Frontal cortex (tissue), 4 donors: ENCODE data around the gene SPACA7. TPM values are rescaled to one million over a fixed set of nuclear protein-coding genes. Genes with fewer than 3 reads are reported as not detected.

Source experiments
- DNase-seq, 2 donors: peaks; one replicate each; pipeline ENCODE4 v3.0.0; 2012; ENCODE audit warnings: low spot score in 2 of 2
- FAIRE-seq: peaks from 2 replicates; lab custom pipeline; 2012; peaks lifted over from hg19 to GRCh38; lab: Jason Lieb, UNC
- total RNA-seq: library from RNA; depleted of rRNA; stranded (reverse); fragments of >200 nt; gene quantifications from one replicate; pipeline ENCODE4 v1.2.3, GENCODE V29; 2014
- donor health status: control.
- donor health status: control.
- donor health status: control.

Gene SPACA7
- total RNA-seq, 1 donor from 2014 or later, result not detected

DNA sequence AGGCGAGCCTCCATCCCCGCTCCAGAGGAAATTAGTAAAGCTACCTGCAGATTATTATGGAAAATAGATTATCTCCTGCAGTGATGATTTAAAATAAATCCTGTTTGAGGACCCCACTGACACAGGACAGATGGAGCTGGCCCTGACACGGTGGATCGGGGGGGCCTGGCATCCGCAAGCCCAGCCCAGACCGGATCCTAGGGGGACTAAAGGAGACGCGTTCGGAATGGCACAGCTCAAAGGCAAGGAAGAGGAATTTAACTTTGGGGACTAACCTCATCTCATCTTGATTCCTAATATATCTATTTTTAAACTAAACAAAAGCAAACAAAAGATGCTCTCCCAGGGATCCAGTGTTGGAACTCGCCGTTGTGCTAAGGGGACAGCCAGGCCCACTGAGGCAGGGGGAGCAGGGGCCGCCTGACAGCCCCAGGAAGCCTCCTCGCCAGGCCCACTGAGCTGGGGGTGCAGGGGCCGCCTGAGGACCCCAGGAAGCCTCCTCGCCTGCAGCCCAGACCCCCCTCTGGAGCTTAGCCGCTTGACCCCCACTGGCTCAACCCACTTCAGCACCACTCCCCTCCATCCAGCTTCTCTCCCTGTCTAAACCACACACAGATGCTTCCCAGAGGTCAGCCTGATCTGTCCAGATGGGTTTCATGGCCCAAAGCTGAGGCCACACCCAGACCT is 78.6 kb downstream of the SPACA7 start:
- no peak for DNase-seq
- no peak for FAIRE-seq

DNA sequence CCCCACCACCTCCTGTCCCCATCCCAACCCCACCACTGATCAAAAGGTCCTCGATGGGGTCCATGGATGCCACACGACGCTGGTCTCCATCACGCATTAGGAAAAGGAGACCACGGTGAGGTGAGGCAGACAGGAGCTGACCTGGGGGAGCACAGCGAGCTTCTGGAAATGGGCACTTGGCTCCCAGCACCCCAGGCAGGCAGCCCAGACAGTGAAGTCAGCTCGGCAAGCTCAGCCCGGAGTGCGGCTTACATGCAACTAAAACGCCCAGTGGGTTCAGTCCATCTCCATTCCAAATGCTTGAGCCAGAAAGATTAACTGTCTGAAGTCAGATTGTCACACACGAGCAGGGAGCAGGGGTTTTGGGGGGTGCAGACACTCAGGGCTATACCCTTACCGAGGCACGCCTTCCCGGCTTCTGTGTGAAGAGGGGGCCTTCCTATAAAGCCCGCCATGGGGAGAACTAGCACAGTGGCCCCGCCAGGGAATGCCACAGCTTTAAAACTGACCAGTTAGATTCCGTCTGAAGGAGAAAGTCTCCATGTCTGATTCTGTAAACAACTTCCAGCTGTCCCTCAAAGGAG is 79.4 kb downstream of the SPACA7 start:
- DNase-seq, result no peak
- FAIRE-seq, result no peak

DNA sequence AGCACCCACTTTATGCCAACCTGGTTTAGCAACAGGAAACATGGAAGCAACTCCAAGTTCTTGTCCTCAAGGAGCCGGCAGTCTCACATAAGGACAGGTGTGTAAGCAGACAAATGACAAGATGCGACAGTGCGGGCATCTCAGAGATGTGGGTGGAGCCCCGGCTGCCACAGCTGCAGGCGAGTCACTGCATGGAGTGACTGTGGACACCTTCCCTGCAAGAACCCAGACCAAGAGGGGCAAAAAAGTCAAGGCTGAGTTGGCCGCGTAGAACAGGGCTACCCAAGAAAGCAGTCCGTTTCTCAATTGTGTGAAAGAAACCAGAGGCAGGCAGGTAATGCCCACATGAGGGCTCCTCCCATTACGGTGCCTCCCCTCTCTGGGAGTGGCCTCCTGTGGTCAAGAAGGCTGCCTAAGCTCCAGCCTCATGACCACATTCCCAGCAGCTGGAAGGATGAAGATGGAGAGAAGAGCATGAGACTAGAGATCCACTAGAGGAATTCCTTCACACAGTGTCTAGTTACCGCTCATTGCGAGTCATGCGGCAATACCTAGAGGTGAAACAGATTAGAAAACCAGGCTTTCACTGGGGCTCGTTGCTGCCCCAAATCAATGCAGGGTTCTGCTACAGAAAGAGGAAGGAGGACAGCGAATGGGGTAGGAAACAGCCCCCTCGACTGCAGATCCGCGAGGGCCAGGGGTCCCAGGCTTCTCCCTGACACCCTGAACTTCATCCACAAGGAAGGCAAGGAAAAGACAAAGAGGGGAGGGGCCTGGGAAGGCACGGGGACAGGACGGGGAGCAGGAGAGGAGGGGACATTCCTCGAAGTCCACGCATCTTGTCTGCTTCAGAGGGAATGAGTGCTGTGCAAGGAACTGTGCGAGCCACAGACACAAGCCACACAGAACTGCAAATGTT is 80.2 kb downstream of the SPACA7 start:
- DNase-seq (no peak), FAIRE-seq (no peak)

DNA sequence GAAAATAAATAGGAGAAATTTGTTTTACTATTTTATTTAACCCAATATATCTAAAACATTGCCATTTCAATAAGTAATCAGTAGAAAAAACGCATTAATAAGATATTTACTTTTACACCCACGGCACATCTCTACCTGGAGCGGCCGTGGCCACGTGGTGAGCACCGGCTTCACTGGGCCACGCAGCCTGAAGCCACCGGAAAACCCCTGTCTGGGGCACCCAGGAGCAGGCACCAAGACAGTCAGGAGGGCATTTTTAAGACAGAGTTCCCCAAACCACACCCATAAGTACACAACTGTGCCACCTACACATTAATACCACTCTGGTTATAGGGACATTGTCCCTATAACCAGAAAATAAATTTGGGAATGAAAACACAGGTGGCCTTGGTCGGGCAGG is 80.9 kb downstream of the SPACA7 start:
- no peak for FAIRE-seq

DNA sequence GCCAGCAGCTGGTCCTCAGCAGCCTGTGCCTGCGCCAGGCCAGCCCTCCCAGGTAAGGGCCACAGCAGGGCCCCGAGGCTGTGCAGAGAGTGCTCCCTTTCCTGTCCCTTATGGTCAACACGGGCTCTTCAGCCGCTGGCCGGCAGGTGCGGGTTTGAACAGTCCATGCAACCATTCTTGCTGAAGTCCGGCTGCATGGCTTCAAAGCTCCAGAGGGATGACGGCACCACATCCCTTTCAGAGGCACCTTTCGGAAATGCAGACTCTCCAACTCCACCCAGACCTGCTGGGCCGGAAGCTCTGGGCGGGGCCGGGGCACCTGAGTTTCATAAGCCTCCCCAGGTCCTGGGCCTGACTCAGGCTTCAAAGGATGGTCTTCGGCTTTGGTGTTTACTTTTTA is 81.3 kb downstream of the SPACA7 start:
- DNase-seq (no peak), FAIRE-seq (no peak)

More for the DNA sequence above, 80.9 kb downstream of the SPACA7 start:
- no peak for DNase-seq

DNA sequence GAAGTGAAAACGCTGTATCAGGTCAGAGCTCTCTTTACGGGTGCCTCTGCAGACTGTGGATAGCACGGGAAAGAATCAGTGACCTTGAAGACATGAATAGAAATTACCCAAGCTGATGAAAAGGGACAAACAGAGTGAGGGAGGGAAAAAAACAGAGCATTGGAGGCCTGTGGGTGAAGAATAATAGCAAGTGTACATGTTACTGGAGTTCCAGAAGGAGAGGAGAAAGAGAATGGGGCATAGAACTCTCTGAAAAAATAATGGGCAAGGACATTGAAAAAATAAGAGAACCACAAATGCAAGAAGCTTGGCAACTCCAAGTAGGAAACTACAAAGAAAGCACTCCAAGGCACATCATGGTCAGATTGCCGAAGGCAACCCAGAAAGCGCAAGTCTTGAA is 86.3 kb downstream of the SPACA7 start:
- FAIRE-seq, result no peak
- no peak for DNase-seq

DNA sequence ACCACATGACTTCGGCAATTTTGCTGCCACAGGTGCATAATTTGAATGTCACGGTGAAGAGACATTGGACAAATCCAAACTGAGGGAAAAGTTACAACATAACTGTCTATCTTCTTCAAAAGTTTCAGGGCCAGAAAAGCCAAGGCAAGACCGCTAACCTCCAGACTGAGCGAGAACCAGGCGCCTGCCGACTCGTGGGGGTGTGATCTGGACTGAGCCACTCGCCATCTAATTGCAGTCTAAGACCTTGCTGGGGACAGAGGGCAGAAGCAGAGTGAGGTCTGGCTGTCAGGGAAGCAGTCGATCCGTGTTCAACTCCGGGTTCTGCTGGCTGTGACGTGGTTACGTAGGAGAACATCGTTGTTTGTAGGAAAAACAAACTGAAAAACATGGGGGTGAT is 88.6 kb downstream of the SPACA7 start:
- DNase-seq (no peak), FAIRE-seq (no peak)

DNA sequence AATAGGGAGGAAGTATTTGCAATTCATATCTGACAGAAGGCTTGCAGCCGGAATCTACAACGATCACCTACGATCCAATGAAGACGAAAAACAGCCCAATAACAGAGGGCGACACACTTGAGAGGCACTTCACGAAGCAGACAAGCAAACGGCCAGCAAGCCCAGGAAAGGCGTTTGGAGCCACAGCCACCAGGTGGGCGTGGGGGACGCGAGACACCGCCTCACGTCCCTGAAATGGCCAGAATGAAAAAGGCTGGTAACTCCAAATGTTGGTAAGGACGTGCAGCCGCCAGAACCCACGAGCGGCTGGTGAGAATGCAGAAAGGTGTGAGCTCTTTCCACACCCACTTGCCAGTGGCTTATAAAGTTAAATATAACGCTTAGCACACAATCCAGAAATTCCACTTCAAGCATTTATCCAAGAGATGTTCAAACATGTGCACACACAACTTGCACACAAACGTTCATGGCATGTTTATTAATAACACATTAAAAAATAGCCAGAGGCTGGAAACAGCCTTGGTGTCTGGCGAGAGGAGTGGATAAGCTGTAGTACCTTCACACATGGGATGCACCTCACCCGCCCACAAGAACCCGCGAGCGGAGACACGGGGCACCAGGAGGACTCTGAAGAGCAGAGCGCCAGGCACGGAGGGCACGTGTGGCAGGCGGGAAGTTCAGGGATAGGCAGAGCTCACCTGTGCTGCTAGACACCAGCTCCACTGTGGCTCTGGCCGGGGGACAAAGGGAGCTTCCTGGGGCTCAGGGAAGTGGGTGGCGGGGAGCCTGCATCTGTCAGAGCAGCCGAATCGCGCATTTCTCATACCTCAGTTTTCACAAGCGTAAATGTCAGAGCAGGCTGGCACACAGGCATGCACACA is 89.3 kb downstream of the SPACA7 start:
- DNase-seq, result no peak
- no peak for FAIRE-seq

DNA sequence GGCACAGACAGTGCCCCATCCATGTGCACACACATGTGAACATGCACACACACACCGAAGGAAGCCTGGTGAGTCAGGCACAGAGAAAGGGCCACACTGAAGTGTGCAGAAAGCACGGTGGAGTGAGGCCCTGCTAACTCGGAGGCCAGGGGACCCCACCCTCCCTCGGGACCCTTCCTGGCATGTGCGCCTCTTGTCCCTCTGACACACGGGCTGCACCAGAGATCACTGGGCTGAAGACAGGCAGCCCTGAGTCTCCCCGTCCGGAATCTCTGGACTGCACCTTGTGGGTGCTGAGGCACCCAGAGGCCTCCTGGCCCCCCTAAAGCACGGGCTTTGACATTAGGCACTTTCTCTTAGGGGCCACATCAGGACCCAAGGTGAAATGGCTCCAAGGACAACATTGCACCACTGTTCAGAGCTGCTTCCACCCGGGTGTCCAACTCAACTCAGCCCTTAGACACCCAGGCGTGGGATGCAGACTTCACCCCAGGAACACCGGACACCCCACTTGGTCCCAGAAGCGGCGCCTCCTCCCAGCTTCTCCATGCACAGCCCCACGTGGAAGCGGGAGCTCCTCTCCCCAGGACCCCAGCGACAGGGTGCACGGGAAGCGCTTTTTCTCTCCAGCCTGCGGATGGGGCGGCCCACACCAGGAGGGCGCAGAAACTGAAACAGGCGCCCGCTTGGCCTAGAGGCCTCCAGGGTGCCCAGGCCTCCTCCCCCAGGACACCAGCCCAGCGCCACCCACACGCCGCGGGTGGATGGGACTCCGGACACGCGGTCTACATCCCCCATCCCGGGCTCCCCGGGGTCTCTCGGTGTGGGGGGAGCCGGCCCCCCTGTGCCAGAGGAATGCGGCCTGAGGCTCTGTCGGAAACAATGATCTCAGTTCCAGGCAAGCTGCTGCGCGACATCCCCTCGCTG is 90.2 kb downstream of the SPACA7 start:
- FAIRE-seq (no peak), DNase-seq (no peak)

DNA sequence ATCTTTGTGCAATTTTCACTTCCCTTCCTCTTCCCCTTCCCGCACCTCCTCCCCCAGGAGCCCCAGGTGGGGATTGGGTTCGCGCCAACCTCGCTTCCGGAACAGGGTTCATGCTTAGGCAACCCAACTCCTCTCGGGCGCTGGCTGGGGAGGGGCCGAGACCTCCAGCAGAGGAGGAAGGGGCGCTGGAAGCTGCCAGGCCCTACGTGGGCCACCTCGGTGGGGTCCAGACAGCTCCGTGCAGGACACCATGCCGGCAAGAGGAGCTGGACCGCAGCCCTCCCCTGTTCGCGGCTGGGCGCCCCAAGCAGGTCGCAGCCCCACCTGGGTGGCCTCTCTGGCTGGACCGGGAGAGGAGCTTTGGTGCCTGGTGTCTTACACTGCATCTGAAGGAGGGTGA is 91.1 kb downstream of the SPACA7 start:
- FAIRE-seq (no peak), DNase-seq (no peak)

DNA sequence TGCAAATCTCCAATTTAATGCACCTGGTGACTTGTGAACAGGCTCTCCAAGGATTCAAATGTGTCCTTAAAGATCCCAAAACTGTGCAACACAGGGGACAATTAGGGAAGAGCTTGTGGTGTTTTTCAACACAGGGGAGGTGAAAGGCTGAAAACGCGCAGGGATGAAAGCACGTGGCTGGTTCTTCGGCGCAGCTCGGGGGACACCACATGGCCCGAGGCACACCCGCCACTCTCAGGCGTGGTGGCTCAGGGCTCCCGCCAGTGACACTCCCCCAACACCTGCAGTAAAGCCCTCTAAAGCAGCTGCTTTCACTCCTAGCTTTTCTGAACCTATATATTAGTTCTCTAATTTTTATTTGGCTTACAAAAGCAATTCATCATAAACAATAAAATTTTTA is 91.9 kb downstream of the SPACA7 start:
- DNase-seq (no peak), FAIRE-seq (no peak)

DNA sequence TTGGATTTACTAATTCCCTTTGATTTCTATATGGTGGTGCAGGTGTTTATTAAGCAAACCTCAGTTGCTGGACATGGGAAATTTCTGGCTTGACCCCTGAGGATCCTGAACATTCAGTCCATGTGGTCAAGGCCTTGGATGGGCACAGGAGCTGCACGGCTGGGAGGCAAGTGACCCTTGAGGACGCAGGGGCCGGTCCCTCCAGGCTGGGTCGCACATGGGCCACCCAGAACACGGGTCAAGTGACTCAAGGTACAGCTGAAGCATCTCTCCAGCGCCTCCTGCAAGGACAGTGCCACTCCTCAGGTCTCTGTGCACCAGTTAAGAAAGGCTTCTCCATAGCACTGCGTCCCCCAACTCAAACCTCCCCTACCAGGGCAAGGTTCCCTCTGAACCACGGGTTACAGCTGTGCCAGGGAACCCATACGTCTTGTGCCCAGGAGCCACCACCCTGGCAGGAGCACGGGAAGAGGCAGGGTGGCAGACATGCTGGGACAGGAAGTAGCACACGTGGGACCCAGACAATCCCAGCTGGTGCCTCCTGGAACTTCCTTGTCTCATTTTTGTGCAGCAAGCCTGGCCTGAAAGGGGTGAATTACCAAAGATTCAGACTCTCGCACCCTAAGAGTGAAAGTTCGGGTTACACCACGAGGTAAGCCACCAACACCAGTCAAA is 93.1 kb downstream of the SPACA7 start:
- FAIRE-seq, result no peak
- DNase-seq, result no peak

DNA sequence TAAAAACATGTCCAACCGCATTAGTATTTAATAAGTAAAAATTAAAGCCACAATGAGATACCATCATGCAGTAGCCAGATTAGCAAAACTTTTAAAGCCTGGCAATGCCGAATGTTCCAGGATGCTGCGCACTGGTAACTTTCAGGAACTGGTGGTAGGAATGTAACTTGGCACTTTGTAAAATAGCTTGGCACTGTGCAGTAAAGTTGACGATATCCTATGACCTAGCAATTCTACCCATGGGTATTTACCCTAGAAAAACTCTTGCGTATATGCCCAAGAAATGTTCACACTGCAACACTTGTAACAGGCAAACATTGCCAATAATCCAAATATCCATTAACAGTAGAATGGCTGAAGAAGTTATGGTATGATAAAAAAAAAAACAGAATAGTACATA is 97.7 kb downstream of the SPACA7 start:
- DNase-seq (no peak), FAIRE-seq (no peak)

DNA sequence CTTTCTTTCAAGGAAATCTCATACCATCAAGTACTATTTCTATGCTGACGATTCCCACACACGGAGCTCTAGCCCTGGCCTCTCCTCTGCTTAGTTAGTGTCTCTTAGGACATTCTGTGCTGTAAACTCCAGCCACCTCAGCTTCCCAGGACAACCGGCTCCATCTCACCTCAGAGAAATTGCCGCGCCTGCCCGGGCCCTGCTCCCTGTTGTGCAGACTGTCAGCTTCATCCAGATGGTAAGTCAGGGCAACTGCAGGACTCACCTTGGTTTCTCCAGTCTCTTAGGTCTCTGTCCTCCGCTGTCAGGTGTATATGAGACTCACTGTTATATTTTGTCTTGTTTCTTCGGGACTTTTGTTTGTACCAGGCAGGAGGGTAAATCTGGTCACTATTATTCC is 98.7 kb downstream of the SPACA7 start:
- DNase-seq, result no peak
- FAIRE-seq, result no peak

DNA sequence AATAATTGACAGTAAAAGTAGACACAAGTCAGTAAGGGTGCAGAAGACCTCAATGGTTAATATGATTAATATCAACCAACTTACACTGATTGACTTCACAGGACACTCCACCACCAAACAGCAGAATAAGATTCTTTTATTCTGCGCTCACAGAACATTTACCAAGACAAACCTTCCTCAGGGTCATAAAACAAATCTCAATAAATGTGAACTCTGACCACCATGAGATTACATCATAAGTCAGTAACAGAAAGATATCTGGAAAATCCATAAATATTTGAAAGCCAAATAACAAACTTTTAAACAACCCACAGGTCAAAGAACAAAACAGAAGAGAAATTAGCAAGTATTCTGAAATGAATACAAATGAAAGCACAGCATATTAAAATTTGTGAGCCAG is 99.7 kb downstream of the SPACA7 start:
- DNase-seq, result no peak
- FAIRE-seq, result no peak

DNA sequence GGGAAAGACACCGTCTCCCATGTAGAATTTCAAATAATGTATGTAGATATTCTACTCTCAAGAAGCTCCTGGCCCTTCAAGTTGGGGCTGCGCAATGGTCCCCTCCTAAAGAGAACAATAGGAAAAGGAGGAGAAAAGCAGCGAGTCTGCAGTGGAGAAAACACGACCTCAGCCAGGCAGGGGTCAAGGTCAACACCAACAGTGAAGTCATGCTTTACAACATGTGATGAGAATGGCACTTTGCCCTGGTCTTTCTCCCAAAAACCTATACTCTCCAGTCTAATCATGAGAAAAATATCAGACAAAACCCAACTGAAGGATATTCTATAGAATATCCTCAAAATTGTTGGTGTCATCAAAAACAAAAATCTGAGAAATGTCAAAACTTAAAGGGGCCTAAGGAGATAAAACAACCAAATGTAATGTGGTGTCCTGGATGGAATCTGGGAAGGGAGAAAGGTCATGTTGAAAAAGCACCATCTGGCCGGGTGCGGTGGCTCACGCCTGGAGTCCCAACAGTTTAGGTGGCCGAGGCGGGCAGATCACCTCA is 101.0 kb downstream of the SPACA7 start:
- DNase-seq (no peak), FAIRE-seq (no peak)

DNA sequence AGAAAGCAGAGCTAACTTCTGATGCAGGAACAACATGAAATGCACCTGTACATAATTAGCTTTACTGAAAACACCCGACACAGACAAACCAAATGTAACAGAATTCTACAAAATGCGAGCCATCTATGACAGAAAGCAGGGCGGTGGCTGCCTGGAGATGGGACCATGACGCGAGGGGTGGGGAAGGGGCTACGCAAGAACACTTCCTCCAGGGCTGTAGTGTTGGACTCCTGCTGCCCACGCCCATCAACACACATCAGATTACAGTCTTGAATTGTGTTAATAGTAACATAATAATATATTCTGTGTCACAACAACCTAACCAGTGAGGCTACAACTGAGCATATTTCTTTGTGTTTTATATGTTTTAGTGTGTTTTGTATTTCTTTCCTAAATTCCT is 103.2 kb downstream of the SPACA7 start:
- no peak for FAIRE-seq
- DNase-seq, result no peak

DNA sequence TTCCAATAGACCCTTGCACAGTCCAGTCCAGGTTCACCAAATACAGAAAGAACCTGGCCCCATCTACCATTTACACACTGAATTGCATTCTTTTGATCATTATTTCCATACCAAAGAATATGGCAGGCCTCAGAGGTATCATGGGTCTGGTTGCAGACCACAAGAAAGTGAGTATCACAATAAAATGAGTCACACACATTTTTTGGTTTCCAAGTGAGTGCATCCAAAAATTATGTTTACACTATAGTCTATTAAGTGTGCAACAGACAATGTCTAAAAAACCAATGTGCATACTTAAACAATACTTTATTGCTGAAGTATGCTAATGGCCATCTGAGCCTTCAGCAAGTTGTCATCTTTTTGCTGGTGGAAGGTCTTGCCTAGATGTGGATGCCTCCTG is 105.3 kb downstream of the SPACA7 start:
- FAIRE-seq, result no peak
- no peak for DNase-seq
